Stimulated activated naive B cell treated with anti-CD40 and anti-IgM and Interleukin-4, amounts not matched to agents 10 μg/mL and 1 μg/mL and 100 μg/mL, for 72 hours (primary cell): ENCODE results near the gene BMP6.

ENCODE experiments used
- ATAC-seq, 2 donors: fragments of 150-1000 bp; cut with Tn5 transposase; replicated peaks; 2 replicates each; pipeline ENCODE4 v1.10.0; 2021; ENCODE audit warnings: moderate library complexity in 1 of 2
- DNase-seq: peaks from one replicate; pipeline ENCODE4 v3.0.0; 2021
- H3K27ac Mint-ChIP-seq: one replicate; pipeline ENCODE4 v1.8.0; 2022; ENCODE audit warnings: mild to moderate bottlenecking, mixed read lengths
- H3K27me3 Mint-ChIP-seq, 2 donors: one replicate each; pipeline ENCODE4 v1.8.0; 2022; ENCODE audit warnings: mixed read lengths in 2 of 2
- H3K36me3 Mint-ChIP-seq, 2 donors: one replicate each; pipeline ENCODE4 v1.8.0; 2022; ENCODE audit warnings: mixed read lengths in 2 of 2, mild to moderate bottlenecking in 1 of 2
- H3K4me1 Mint-ChIP-seq, 2 donors: one replicate each; pipeline ENCODE4 v1.8.0; 2022; ENCODE audit warnings: mixed read lengths in 2 of 2, mild to moderate bottlenecking in 1 of 2
- H3K4me3 Mint-ChIP-seq, 2 donors: one replicate each; pipeline ENCODE4 v1.8.0; 2022; ENCODE audit warnings: mild to moderate bottlenecking in 2 of 2, mixed read lengths in 2 of 2, moderate library complexity in 1 of 2
- H3K9me3 Mint-ChIP-seq, 2 donors: one replicate each; pipeline ENCODE4 v1.8.0; 2022; ENCODE audit warnings: mixed read lengths in 2 of 2, mild to moderate bottlenecking in 1 of 2

BMP6 gene

GRCh38 chr6:7773914-7774313 lies 48.0 kb downstream of the BMP6 start:
- no peaks in the 10 kb centered on the region for H3K36me3 Mint-ChIP-seq
- H3K27me3 Mint-ChIP-seq: peaks cover 10 to 30% of the 10 kb centered on the region in 2 donors
- ATAC-seq (no peak), DNase-seq (no peak)
- peaks cover 0 to 1% of the 10 kb centered on the region in 2 donors for H3K4me1 Mint-ChIP-seq
- H3K9me3 Mint-ChIP-seq: no peaks in the 10 kb centered on the region
- no peak overlapping the region for H3K27ac Mint-ChIP-seq
- no peak overlapping the region for H3K4me3 Mint-ChIP-seq

GRCh38 chr6:7776509-7776908 lies 50.6 kb downstream of the BMP6 start:
- no peak for DNase-seq
- H3K36me3 Mint-ChIP-seq: no peaks in the 10 kb centered on the region

GRCh38 chr6:7777074-7777473 lies 51.2 kb downstream of the BMP6 start:
- peaks cover 22 to 36% of the 10 kb centered on the region in 2 donors for H3K27me3 Mint-ChIP-seq

More at GRCh38 chr6:7776509-7776908, 50.6 kb downstream of the BMP6 start:
- peaks cover 0 to 1% of the 10 kb centered on the region in 2 donors for H3K4me1 Mint-ChIP-seq
- H3K9me3 Mint-ChIP-seq: no peaks in the 10 kb centered on the region
- H3K27me3 Mint-ChIP-seq: peaks cover 17 to 30% of the 10 kb centered on the region in 2 donors
- H3K4me3 Mint-ChIP-seq: no peak overlapping the region
- no peak for ATAC-seq
- no peak overlapping the region for H3K27ac Mint-ChIP-seq

GRCh38 chr6:7781240-7781639 lies 55.3 kb downstream of the BMP6 start:
- no peaks in the 10 kb centered on the region for H3K36me3 Mint-ChIP-seq
- DNase-seq (no peak), ATAC-seq (no peak)
- H3K27me3 Mint-ChIP-seq: peaks cover 23 to 30% of the 10 kb centered on the region in 2 donors
- H3K4me1 Mint-ChIP-seq: peaks cover 14 to 17% of the 10 kb centered on the region in 2 donors
- no peak overlapping the region for H3K4me3 Mint-ChIP-seq
- peaks cover 0 to 4% of the 10 kb centered on the region in 2 donors for H3K9me3 Mint-ChIP-seq
- H3K27ac Mint-ChIP-seq: no peak overlapping the region

More at GRCh38 chr6:7777074-7777473, 51.2 kb downstream of the BMP6 start:
- H3K4me1 Mint-ChIP-seq: peaks cover 0 to 1% of the 10 kb centered on the region in 2 donors
- no peak for ATAC-seq
- no peaks in the 10 kb centered on the region for H3K36me3 Mint-ChIP-seq
- H3K9me3 Mint-ChIP-seq: no peaks in the 10 kb centered on the region
- no peak overlapping the region for H3K27ac Mint-ChIP-seq
- DNase-seq: no peak
- H3K4me3 Mint-ChIP-seq: no peak overlapping the region

- Mint-ChIP-seq H3K27ac (peak overlapping the region; percentile 56), H3K9me3 (peaks cover 0 to 4% of the 10 kb centered on the region in 2 donors), H3K36me3 (no peaks in the 10 kb centered on the region), H3K27me3 (peaks cover 16 to 17% of the 10 kb centered on the region in 2 donors), H3K4me1 (peaks cover 13 to 17% of the 10 kb centered on the region in 2 donors), H3K4me3 (no peak overlapping the region)
- DNase-seq: no peak
- no peak for ATAC-seq
These were observed 58.3 kb downstream of the BMP6 start for GRCh38 chr6:7784248-7784647.

- peak; percentile 89 to 94 for ATAC-seq
- Mint-ChIP-seq H3K9me3 (peaks cover 0 to 4% of the 10 kb centered on the region in 2 donors), H3K27ac (peak overlapping the region; percentile 47)
These were observed 58.8 kb downstream of the BMP6 start for GRCh38 chr6:7784706-7785105.

GRCh38 chr6:7785243-7786035 lies 59.5 kb downstream of the BMP6 start:
- Mint-ChIP-seq H3K27me3 (peaks cover 16 to 17% of the 10 kb centered on the region in 2 donors), H3K36me3 (no peaks in the 10 kb centered on the region), H3K4me1 (peaks cover 13 to 17% of the 10 kb centered on the region in 2 donors), H3K27ac (no peak overlapping the region), H3K9me3 (peaks cover 0 to 4% of the 10 kb centered on the region in 2 donors), H3K4me3 (no peak overlapping the region)
- ATAC-seq (no peak), DNase-seq (no peak)

More at GRCh38 chr6:7784706-7785105, 58.8 kb downstream of the BMP6 start:
- Mint-ChIP-seq H3K4me1 (peaks cover 13 to 17% of the 10 kb centered on the region in 2 donors), H3K36me3 (no peaks in the 10 kb centered on the region), H3K27me3 (peaks cover 16 to 17% of the 10 kb centered on the region in 2 donors), H3K4me3 (no peak overlapping the region)
- DNase-seq: peak; percentile 32

- no peaks in the 10 kb centered on the region for H3K36me3 Mint-ChIP-seq
- H3K9me3 Mint-ChIP-seq: peaks cover 0 to 4% of the 10 kb centered on the region in 2 donors
These were observed 60.3 kb downstream of the BMP6 start for GRCh38 chr6:7786214-7786661.

GRCh38 chr6:7787137-7787608 lies 61.3 kb downstream of the BMP6 start:
- Mint-ChIP-seq H3K4me3 (no peak overlapping the region), H3K4me1 (peaks cover 13 to 17% of the 10 kb centered on the region in 2 donors), H3K9me3 (peaks cover 0 to 4% of the 10 kb centered on the region in 2 donors), H3K27ac (no peak overlapping the region), H3K36me3 (no peaks in the 10 kb centered on the region), H3K27me3 (peaks cover 17 to 25% of the 10 kb centered on the region in 2 donors)
- ATAC-seq (no peak), DNase-seq (no peak)

More at GRCh38 chr6:7786214-7786661, 60.3 kb downstream of the BMP6 start:
- H3K27ac Mint-ChIP-seq: no peak overlapping the region
- H3K27me3 Mint-ChIP-seq: peaks cover 19 to 22% of the 10 kb centered on the region in 2 donors
- peaks cover 13 to 17% of the 10 kb centered on the region in 2 donors for H3K4me1 Mint-ChIP-seq
- ATAC-seq (no peak), DNase-seq (no peak)
- H3K4me3 Mint-ChIP-seq: no peak overlapping the region

GRCh38 chr6:7787731-7788130 lies 61.8 kb downstream of the BMP6 start:
- Mint-ChIP-seq H3K4me3 (no peak overlapping the region), H3K36me3 (no peaks in the 10 kb centered on the region)

GRCh38 chr6:7794509-7794908 lies 68.6 kb downstream of the BMP6 start:
- H3K9me3 Mint-ChIP-seq: no peaks in the 10 kb centered on the region
- ATAC-seq: no peak
- no peak overlapping the region for H3K4me3 Mint-ChIP-seq
- no peak overlapping the region for H3K27ac Mint-ChIP-seq
- no peak for DNase-seq
- H3K27me3 Mint-ChIP-seq: peaks cover 34 to 38% of the 10 kb centered on the region in 2 donors
- no peaks in the 10 kb centered on the region for H3K36me3 Mint-ChIP-seq
- no peaks in the 10 kb centered on the region for H3K4me1 Mint-ChIP-seq

More at GRCh38 chr6:7787731-7788130, 61.8 kb downstream of the BMP6 start:
- DNase-seq: no peak
- no peak for ATAC-seq
- peaks cover 0 to 3% of the 10 kb centered on the region in 2 donors for H3K9me3 Mint-ChIP-seq
- peaks cover 13 to 17% of the 10 kb centered on the region in 2 donors for H3K4me1 Mint-ChIP-seq
- H3K27ac Mint-ChIP-seq: no peak overlapping the region
- H3K27me3 Mint-ChIP-seq: peaks cover 17 to 23% of the 10 kb centered on the region in 2 donors

- Mint-ChIP-seq H3K4me3 (no peak overlapping the region), H3K27me3 (peaks cover 20 to 23% of the 10 kb centered on the region in 2 donors), H3K27ac (no peak overlapping the region), H3K4me1 (no peaks in the 10 kb centered on the region), H3K9me3 (no peaks in the 10 kb centered on the region), H3K36me3 (no peaks in the 10 kb centered on the region)
- DNase-seq: no peak
- no peak for ATAC-seq
These were observed 71.5 kb downstream of the BMP6 start for GRCh38 chr6:7797386-7797785.

GRCh38 chr6:7798751-7799150 lies 72.9 kb downstream of the BMP6 start:
- peaks cover 16 to 29% of the 10 kb centered on the region in 2 donors for H3K27me3 Mint-ChIP-seq
- no peak overlapping the region for H3K4me3 Mint-ChIP-seq
- peaks cover 0 to 1% of the 10 kb centered on the region in 2 donors for H3K9me3 Mint-ChIP-seq
- no peaks in the 10 kb centered on the region for H3K4me1 Mint-ChIP-seq
- ATAC-seq (no peak), DNase-seq (no peak)
- H3K27ac Mint-ChIP-seq: no peak overlapping the region
- H3K36me3 Mint-ChIP-seq: no peaks in the 10 kb centered on the region

GRCh38 chr6:7802662-7803061 lies 76.8 kb downstream of the BMP6 start:
- Mint-ChIP-seq H3K9me3 (peaks cover 0 to 1% of the 10 kb centered on the region in 2 donors), H3K4me3 (no peak overlapping the region), H3K27me3 (peaks cover 9 to 25% of the 10 kb centered on the region in 2 donors), H3K36me3 (no peaks in the 10 kb centered on the region), H3K27ac (no peak overlapping the region), H3K4me1 (no peaks in the 10 kb centered on the region)
- ATAC-seq (no peak), DNase-seq (no peak)
